ENCODE data around the gene MAPK9.

Gene MAPK9
- 27.7 to 39.3 reads per million in 2 donors for total RNA-seq

GRCh38 chr5:180291943-180292831, at the start of gene MAPK9:
Gene MAPK9, minus strand, starts transcription at chr5:180292083. Its CDS starts 11,522 bp downstream, at chr5:180280561.
- DNase-seq: peak; percentile 73 to 88 (median 82)

- DNase-seq: no peak
Measured at GRCh38 chr5:180341595-180341994, 49.7 kb upstream of the MAPK9 start.

GRCh38 chr5:180340856-180341255, 49.0 kb upstream of the MAPK9 start:
- no peak for DNase-seq

GRCh38 chr5:180339583-180340183, 47.8 kb upstream of the MAPK9 start:
- DNase-seq: no peak

- DNase-seq: no peak
Measured at GRCh38 chr5:180338001-180338707, 46.3 kb upstream of the MAPK9 start.

GRCh38 chr5:180336234-180337020, 44.5 kb upstream of the MAPK9 start:
- no peak for DNase-seq

- no peak for DNase-seq
Measured at GRCh38 chr5:180335614-180336233, 43.8 kb upstream of the MAPK9 start.

- DNase-seq: no peak
Measured at GRCh38 chr5:180334751-180335613, 43.1 kb upstream of the MAPK9 start.

- no peak for DNase-seq
Measured at GRCh38 chr5:180334176-180334575, 42.3 kb upstream of the MAPK9 start.

GRCh38 chr5:180333661-180334060, 41.8 kb upstream of the MAPK9 start:
- no peak for DNase-seq

GRCh38 chr5:180332861-180333260, 41.0 kb upstream of the MAPK9 start:
- DNase-seq: no peak

GRCh38 chr5:180332051-180332517, 40.2 kb upstream of the MAPK9 start:
- no peak for DNase-seq

- DNase-seq: no peak
Measured at GRCh38 chr5:180331647-180331950, 39.7 kb upstream of the MAPK9 start.

GRCh38 chr5:180330810-180331646, 39.1 kb upstream of the MAPK9 start:
- DNase-seq: no peak

GRCh38 chr5:180330270-180330648, 38.4 kb upstream of the MAPK9 start:
- DNase-seq: peak in 1 of 5 experiments; percentile 45

GRCh38 chr5:180329606-180330269, 37.9 kb upstream of the MAPK9 start:
- no peak for DNase-seq

GRCh38 chr5:180329138-180329435, 37.2 kb upstream of the MAPK9 start:
- no peak for DNase-seq

GRCh38 chr5:180328296-180329137, 36.6 kb upstream of the MAPK9 start:
- DNase-seq: peak; percentile 60 to 84 (median 74)
